ENCODE data around the gene EPHB1. TPM values are rescaled to one million over a fixed set of nuclear protein-coding genes. Genes with fewer than 3 reads are reported as not detected.

The EPHB1 gene
- total RNA-seq, 4 donors from 2014 or later = 0.74 to 2.2 (median 1.1) TPM

- no peak for TF ChIP-seq CTCF (IDR thresholded peaks at IDR 0.05)
- DNase-seq (ENCODE audit: low spot score) = no peak
- no peak for ATAC-seq (ENCODE audit: low FRiP score)
Observed at GRCh38 chr3:135131290-135131689, 336.2 kb downstream of the EPHB1 start.

- ATAC-seq (ENCODE audit: low FRiP score) (no peak), DNase-seq (ENCODE audit: low spot score) (no peak)
- TF ChIP-seq CTCF (IDR thresholded peaks at IDR 0.05) = no peak
Observed at GRCh38 chr3:135133905-135134683, 339.0 kb downstream of the EPHB1 start.

- TF ChIP-seq CTCF (IDR thresholded peaks at IDR 0.05) = no peak
- DNase-seq (ENCODE audit: low spot score) (no peak), ATAC-seq (ENCODE audit: low FRiP score) (no peak)
Observed at GRCh38 chr3:135134684-135135075, 339.6 kb downstream of the EPHB1 start.

- DNase-seq (ENCODE audit: low spot score) (no peak), ATAC-seq (ENCODE audit: low FRiP score) (no peak)
- no peak for TF ChIP-seq CTCF (IDR thresholded peaks at IDR 0.05)
Observed at GRCh38 chr3:135135445-135135844, 340.4 kb downstream of the EPHB1 start.

- ATAC-seq (ENCODE audit: low FRiP score) (no peak), DNase-seq (ENCODE audit: low spot score) (no peak)
- TF ChIP-seq CTCF (IDR thresholded peaks at IDR 0.05) = no peak
Observed at GRCh38 chr3:135136361-135137100, 341.5 kb downstream of the EPHB1 start.

GRCh38 chr3:135137296-135137695, 342.2 kb downstream of the EPHB1 start:
- no peak for DNase-seq (ENCODE audit: low spot score)
- no peak for TF ChIP-seq CTCF (IDR thresholded peaks at IDR 0.05)
- no peak for ATAC-seq (ENCODE audit: low FRiP score)

Data from omental fat pad (tissue), 4 donors.